Peyer's patch (tissue), 4 donors: Measurements from ENCODE around the gene CRELD2.

Source experiments
- POLR2A ChIP-seq, 2 donors: fragments of 450-650 bp; IDR thresholded peaks; one replicate each; pipeline ENCODE4 v1.5.1; 2017; ENCODE audit warnings: antibody characterized with exemption in 2 of 2, mild to moderate bottlenecking in 2 of 2, moderate library complexity in 2 of 2
- TF ChIP-seq, protein P1 (sequence below), 6 experiments: fragments of 450-650 bp in 4 of 6; fragments of 200-600 bp in 2 of 6; sonication (generic) in 1 of 6; IDR thresholded peaks; one replicate each; pipeline ENCODE4 v1.5.1; 2017 to 2019; ENCODE audit warnings: antibody characterized with exemption in 6 of 6, mild to moderate bottlenecking in 3 of 6, moderate library complexity in 1 of 6

DNA sequence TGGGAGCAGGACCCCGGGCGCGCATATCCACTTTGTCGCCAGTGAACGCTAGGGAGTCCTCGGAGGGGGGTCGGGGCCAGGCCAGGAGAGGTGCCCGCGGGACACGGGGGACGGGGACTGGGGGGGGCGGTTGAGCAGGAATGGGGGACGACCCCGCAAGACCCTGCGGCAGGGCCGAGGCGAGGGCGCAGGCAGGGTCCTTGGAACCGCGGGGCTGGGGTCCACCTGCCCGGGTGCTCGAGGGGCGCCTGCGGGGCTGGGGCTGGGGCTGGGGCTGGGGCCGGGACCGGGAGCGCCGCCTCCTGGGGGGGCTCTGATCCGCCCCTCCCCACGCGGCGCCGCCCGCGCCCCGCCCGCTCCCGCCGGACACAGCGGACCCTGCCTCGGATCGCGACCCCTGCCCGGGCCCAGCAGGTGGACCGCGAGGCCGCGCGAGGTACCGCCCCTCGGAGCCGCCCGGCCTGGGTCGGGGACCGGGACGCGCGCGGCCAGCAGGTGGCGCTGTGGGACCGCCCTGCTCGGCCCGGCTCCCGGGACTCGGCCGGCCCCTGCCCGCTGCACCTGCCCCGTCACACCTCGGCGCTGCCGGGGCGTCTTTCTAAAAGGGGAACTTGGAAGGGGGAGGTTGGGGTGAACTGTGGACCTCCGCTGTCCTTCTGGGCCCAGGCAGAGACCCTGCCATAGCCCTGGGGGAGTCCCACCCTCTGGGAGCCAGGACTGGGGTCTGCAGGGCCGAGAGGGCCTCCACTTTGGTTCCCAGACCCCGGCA, 11.0 kb downstream of the CRELD2 start:
- TF ChIP-seq, protein P1, sequence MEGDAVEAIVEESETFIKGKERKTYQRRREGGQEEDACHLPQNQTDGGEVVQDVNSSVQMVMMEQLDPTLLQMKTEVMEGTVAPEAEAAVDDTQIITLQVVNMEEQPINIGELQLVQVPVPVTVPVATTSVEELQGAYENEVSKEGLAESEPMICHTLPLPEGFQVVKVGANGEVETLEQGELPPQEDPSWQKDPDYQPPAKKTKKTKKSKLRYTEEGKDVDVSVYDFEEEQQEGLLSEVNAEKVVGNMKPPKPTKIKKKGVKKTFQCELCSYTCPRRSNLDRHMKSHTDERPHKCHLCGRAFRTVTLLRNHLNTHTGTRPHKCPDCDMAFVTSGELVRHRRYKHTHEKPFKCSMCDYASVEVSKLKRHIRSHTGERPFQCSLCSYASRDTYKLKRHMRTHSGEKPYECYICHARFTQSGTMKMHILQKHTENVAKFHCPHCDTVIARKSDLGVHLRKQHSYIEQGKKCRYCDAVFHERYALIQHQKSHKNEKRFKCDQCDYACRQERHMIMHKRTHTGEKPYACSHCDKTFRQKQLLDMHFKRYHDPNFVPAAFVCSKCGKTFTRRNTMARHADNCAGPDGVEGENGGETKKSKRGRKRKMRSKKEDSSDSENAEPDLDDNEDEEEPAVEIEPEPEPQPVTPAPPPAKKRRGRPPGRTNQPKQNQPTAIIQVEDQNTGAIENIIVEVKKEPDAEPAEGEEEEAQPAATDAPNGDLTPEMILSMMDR (IDR thresholded peaks at IDR 0.05): peak; percentile 86 to 99 (median 98)
- no peak for TF ChIP-seq POLR2A (IDR thresholded peaks at IDR 0.05)
